HG03066 (cell line): ENCODE results near the gene C22orf15.
"Not testable (repeated sequence)": the region's sequence is repeated elsewhere in the genome, so short reads cannot be mapped to it uniquely, and the experiment has no call there.

ENCODE experiments used
- ATAC-seq: cut with Tn5 transposase; IDR thresholded peaks from one replicate; pipeline ENCODE4 v1.9.1; 2021; ENCODE audit warnings: low read depth; ENCODE audit not compliant: unreplicated experiment

Gene C22orf15

DNA sequence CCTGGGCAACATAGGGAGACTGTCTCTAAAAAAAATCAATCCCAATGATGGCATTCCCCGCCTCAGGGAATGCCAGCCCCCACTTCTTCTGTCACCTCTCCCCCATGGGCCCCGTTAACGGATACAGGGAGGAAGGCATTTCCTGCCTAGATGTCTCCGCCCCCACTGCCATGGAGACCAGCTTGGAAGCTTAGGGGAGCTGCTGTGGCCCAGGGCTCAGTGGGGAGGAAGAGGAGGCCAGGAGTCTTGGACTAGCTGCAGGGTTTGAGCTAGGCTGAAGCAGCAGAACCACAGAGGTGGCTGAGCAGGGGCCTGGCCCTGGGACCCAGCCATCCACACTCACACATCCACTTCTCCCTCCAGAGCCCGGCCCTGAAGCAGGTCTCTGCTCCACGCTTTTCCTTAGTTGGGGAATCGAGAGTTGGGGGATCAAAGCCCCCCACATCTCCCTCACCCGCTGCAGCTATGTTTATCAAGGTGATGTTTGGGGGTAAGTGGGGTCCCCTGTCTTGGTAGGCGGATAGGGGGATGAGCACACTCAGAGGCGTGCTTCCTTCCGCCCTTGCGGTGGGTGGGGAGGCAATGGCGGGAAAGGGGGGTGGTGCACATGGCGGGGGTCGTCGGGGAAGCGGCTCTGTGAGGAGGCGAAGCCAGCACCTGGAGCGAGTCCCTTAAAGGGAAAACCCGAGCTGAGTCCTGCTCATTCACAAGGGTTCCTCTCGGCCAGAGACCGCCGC is at the start of gene C22orf15:
Gene C22orf15, plus strand, starts transcription at position 149 of the 737 bp plus-strand sequence. Its CDS starts 317 bp downstream, at position 466.
- ATAC-seq: no peak

DNA sequence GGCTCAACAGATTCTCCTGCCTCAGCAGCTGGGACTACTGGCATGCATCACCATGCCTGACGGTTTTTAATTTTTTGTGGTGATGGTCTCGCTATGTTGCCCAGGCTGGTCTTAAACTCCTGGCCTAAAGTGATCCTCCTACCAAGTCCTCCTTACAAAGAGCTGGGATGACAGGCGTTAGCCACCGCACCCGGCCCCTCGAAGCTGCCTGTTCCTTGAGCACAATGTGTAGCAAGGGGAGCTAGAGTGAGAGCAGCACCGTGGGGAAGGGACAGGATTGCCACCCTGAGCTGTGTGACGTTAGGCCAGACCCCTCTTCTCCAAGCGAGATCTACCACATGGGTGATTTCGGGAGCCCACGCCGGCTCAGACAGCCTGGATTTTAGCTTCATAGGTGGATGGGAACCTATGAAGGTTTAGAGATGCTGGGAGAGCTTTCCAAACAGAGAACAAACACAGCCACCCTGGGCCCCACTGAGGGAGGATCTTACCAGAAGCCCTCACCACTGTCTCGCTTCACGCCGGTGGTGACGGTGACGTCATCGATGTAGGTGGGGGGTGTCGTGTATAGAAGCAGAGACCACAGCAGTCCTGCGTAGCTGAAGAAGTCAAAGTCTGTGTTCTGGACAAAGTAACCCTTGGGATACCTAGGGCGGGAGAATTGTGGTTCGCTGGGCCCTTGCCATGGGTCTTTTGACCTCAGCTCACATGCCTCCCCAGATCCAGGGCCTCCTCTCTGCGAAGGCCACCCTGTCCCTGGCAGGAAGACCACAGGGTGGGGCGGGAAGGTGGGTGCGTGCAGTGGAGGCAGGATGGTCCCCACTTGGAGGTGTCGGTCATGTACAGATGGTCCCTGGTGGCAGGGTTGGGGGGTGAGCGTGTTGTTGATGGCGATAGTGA is 48.8 kb upstream of the C22orf15 start:
- ATAC-seq: no peak

DNA sequence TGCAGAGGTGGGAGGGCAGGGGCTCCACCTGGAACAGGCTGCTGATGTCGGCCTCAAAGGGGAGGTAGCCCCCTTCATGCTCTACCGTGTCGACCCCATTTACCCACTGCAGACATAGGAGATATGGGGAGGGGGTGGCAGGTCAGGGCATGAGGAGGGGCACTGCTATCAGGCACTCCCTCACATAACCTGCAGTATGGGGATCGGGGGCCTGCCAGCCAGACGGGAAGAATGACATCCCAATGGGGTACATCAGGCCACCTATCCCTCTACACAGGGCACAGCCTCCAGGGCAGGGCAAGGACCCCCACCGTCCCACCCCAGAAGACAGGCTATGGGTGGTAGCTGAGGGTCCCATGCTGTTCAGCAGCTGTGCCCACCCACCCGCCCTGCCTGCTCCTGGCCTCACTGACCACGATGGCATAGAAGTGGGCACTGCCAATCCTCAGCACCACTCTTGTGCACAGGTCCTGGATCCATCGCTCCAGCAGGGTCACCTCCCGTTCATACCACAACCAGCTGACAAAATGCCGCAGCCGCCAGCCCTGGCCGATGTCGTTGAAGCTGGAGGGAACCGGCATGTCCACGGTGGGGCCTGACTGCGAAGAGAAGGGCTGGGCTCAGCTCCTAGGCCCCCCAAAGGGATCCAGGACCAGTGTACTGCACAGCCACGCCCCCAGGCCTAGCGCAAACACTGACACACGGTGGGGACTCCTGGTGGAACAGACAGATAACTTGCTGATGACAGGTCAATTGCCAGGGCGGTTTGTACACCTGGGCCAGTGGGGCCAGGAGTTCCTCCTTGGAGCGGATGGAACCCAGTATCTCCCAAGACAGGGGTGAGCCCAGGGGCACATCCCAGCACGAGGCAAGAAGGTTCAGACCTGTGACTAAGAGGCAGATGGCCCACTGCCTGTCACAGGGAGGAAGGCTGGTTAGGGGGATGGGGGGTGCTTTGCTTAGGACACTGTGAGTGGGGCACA is 47.9 kb upstream of the C22orf15 start:
- ATAC-seq: no peak

GRCh38 chr22:23715806-23716375 is 46.9 kb upstream of the C22orf15 start:
- ATAC-seq: no peak

DNA sequence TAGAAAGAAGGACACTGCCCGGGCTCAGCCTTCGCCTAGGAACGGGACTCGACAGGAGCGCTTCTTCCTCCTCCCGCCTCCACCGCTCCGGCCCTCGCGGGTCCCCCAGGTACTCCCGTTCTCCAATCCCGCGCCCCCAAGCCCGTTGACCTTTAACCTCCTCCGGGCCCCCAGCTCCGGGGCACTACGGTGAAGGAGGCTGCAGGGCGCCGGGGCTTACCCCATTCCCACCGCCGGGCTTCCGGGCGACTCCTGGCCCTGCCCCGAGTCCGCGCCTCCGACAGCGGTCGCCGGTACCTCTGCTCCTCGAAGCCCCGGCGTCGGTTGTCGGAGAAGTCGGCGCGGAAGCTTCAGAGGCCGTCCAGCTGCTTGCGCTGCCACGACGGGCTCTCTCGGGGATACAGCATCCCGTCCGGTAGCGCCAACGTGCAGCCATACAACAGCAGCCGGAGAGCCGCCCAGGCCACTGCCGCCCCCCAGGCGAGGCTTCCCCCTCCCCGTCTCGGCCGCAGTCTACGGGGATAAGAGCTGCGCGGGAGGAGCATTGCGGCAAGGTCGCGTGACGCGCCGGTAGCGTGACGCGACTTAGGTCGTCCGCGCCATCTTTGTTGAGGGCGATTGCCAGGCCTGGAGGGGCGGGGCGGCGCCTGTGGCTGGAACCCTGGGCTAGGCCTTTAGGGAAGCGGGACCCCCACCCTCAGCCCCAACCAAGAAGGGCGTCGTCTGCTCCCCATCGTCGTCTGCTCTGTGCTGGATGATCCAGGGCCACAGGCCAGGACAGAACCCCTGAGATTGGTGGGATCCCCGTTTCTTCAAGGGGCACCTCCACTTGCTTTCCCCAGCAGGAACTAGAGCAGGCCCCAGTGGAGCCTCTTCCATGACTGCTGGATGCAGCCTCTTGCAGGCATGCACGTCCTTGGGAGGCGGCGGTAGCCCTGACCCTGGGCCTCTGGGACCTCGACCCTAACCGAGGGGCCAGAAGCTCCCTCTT is 45.7 kb upstream of the C22orf15 start:
- ATAC-seq: no peak

DNA sequence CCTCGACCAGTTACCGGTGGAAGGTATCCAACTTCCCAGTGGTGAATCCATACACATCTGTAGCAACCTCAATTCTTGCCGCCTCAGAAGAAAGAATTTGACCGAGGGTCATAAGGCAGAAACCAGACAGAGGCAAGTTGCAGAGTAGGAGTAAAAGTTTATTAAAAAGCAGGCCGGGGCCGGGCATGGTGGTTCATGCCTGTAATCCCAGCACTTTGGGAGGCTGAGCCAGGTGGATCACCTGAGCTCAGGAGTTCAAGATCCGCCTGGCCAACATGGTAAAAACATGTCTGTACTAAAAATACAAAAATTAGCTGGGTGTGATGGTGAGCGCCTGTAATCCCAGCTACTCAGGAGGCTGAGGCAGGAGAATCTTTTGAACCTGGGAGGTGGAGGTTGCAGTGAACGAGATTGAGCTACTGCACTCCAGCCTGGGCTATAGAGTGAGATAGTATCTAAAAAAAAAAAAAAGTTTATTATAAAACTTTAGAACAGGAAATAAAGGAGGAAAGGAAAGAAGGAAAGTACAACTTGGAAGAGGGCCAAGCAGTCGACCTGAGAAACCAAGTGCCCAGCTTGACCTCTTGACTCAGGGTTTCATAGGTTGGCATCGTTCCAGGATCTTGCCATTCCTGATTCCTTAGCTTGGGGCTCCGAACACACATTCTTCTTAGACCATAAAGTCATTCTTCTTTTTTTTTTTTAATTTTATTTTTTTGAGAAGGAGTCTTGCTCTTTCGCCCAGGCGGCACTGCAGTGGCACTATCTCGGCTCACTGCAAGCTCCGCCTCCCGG is 44.2 kb upstream of the C22orf15 start:
- no peak for ATAC-seq

- no peak for ATAC-seq
Observed at GRCh38 chr22:23720855-23721254, 41.9 kb upstream of the C22orf15 start.

GRCh38 chr22:23722160-23722559 is 40.6 kb upstream of the C22orf15 start:
- no peak for ATAC-seq

DNA sequence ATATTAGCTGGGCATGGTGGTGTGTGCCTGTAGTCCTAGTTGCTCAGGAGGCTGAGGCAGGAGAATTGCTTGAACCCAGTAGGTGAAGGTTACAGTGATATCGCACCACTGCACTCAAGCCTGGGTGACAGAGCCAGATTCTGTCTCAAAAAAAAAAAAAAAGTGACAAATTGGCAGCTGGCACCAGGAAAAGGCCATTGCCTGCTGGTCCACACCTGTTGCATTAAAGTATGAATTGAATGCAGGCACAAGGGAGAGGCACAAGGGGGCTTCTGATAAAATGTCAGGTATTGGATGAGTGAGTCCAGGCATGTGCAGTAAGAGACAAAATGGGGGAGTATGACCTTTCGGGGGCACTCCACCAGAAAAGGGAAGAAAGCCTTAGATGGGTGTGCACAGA is 40.1 kb upstream of the C22orf15 start:
- no peak for ATAC-seq

DNA sequence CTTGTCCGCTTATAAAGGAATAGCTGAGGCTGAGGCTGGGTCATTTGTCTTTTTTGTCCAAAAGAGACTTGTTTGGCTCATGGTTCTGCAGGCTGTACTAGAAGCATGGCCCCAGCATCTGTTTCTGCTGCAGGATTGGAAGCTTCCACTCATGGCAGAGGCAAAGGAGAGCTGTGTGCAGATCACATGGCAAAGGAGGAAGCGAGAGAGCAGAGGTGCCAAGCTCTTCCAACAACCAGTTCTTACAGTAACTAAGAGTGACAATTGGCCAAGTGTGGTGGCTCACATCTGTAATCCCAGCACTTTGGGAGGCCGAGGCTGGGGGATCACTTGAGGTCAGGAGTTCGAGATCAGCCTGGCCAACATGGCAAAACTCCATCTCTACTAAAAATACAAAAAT is 34.7 kb upstream of the C22orf15 start:
- ATAC-seq: not testable (repeated sequence)

GRCh38 chr22:23737696-23738095 is 25.1 kb upstream of the C22orf15 start:
- ATAC-seq: no peak

DNA sequence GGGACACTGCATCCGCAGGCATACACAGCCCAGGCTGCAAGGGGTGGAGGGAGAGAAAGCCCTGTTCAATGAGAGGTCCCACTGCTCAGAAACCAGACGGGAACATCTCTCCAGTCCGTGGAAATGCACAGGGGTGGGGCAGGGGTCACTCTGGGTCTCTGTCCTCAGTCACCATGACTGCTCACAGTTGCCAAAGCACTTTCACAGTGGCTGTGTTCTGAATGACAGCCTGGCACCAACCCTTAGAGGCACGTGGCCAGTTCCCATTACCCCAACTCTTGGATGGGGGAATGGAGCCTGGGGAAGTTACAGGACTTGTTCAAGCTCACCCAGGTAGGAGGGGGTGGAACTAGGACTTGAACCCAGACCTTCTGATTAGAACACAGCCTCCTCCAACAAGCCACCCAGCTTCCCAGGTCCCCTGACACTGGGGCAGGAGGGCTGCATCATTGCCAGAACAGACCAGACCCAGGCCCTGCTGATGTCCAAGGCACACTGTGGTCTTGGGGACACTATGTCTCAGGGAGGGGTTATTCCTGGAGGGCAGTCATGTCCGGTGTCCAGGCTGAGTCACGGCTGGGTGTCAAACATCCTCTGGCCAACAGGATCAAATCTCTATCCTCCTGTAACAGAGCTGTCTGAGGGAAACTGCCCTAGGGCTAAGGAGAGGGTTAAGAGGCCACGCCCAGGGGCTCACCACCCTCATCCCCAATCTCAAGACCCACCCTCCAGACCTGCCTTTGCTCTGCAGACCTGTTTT is 20.1 kb upstream of the C22orf15 start:
- ATAC-seq: no peak

DNA sequence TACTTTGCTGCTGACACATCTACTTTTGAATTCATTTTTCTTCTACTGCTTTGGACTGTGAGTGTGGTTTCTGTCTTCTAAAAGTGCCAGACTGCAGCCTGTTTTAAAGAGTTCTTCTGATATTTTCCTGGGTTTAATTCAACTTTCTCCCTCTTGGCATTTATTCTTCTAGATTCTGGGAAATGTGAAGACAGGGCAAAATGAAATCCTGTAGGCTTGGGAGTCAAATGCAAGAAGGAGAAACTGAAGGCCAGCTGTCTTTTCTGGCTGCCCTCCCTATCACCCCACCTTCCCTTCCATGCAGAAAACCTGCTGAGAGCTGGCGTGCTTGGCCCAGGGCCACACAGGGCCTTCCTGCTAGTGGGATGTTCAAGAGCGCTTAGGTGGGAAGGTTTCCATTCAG is 19.5 kb upstream of the C22orf15 start:
- no peak for ATAC-seq

GRCh38 chr22:23744001-23744400 is 18.8 kb upstream of the C22orf15 start:
- no peak for ATAC-seq

DNA sequence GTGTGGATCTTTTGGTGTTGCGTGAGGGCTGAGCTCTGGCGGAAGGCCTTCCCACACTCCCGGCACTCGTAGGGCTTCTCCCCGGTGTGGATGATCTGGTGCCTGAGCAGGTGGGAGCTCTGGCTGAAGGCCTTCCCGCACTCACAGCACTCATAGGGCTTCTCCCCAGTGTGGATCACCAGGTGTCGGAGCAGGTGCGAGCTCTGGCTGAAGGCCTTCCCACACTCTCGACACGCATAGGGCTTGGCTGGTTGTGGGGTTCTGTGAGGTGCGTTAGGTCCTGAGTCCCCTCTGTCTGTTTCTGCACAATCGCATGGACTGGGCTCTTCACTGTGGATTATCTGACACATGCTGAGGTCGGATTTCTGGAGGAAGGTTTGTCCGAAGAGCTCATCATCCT is 18.3 kb upstream of the C22orf15 start:
- ATAC-seq: no peak

GRCh38 chr22:23745791-23746190 is 17.0 kb upstream of the C22orf15 start:
- ATAC-seq: no peak

- no peak for ATAC-seq
Observed at GRCh38 chr22:23749841-23750301, 12.9 kb upstream of the C22orf15 start.

- ATAC-seq: no peak
Observed at GRCh38 chr22:23750367-23750713, 12.4 kb upstream of the C22orf15 start.
